ENCODE measurements around the gene FANCC. TPM values are rescaled to one million over a fixed set of nuclear protein-coding genes. Genes with fewer than 3 reads are reported as not detected.

The FANCC gene
- total RNA-seq, 1 donor from 2014 or later = 35.4 TPM

GRCh38 chr9:95087659-95088242, 229.8 kb downstream of the FANCC start:
- DNase-seq (ENCODE audit: low spot score) = no peak

- DNase-seq (ENCODE audit: low spot score) = no peak
Observed at GRCh38 chr9:95086564-95086955, 230.9 kb downstream of the FANCC start.

DNA sequence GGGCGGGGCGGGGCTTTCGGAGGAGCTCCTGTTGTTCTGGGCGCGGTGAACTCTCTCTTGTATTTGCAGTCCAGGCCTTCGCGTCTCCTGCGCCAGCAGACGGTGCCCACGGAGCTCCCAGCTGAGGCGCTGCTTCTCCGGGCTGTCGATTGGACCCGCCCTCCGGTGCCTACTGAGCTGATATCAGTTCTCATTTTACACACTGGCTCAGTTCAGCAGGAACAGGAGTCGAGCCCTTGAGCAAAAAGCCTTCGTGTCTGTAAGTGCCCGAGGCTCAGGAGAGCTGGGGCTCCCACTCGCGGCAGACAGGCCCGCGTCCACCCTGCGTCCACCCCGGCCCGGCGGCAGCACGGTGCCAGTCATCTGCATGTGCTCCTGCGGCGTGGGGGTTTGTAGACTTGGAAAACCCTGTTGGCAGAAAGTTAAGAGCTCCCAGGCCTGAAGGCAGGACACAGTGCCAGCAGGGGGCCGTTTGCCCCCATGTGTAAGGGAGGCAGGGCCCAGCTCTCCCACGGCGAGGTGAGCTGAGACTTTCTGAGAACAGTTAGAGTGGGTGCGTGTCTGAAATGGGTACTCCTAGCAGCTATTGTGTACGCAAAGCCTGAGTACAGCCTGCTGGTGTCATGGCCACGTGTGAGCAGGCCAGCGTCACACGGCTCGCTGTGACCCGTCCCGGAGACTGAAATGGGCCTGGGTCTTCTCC, 231.5 kb downstream of the FANCC start:
- no peak for DNase-seq (ENCODE audit: low spot score)

DNA sequence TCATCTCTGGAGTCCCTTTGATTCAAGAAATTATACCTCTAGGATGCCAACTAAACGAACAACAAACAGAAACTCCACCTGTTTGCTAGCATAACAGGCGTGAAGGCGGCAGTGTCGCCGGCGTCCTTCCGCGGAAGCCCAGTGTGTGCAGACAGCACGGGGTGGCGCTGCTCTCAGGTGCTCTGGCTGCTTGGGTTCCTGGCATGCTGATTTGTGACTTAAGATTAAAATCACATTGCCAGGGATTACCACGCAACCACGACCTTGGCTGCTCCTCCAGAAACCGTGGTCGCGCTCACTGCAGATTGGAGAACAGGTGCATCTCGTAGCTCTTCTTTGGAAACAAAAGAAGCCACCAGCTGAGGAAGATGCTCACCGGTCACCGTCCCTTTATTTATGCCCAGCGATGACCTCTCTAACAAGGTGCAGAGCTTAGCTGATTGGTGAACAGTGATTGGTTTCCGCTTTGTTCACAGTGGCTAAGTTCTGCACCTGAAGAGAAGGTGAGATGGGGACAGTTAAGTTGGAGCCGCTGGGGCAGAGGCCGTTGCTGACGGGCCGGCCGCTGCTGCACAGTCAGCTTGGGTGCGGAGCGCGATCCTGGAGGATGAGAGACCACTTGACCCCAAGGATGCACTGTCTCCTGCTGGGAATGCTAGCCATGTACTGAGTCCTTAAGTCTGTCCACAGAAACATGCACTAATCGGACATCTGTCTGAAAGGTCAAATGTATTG, 232.3 kb downstream of the FANCC start:
- no peak for DNase-seq (ENCODE audit: low spot score)

DNA sequence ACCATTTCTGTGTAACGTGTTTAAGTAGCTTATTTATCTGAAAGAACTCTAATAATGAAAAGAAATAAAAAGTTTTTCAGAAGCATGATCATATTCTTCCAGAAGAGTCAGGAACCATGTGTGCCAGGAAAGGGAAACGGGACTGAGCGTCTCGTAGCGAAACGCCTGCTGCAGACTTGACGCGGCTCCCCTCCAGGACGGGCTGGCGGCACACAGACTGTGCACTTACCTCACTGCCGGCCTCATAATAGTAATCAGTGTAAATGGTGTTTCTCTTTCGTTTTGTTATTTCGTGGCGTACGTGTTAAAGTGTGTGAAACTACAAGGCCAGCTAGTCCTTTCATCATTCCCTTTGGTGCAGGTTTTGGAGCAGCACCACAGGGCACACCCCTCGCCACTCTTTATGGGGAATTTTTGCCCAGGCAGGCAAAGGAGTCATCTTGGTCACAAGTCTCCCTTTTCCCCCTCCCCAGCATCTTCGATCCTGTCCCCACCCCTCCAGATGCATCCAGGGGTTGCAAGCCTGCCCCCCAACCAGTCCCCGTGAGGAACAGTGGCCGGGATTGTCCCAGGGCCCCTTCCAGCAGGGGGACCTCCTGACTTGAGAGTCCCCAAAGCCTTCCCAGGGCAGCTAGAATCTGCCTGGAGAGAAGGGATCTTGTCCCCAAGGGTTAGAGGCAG, 233.1 kb downstream of the FANCC start:
- no peak for DNase-seq (ENCODE audit: low spot score)

DNA sequence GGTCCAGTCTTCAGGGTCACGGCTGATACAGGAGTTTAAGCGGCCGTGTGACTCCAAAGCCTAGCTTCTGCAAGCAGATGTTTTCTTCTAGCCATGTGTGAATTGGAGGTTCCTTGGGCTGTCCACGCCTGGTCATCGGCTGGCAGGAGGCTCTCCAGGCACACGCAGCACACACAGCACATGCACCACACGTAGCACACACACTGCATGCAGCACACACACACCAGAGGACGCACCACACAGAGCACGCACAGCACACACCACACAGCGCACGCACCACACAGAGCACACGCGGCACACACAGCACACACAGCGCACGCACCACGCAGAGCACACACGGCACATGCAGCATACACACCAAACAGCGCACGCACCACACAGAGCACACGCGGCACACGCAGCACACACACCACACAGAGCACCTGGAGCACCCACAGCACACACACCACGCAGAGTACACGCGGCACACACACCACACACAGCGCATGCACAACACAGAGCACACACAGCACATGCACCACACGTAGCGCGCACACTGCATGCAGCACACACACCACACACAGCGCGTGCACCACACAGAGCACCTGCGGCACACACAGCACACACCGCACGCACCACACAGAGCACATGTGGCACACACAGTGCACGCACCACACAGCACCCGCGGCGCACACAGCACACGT, 234.3 kb downstream of the FANCC start:
- no peak for DNase-seq (ENCODE audit: low spot score)

DNA sequence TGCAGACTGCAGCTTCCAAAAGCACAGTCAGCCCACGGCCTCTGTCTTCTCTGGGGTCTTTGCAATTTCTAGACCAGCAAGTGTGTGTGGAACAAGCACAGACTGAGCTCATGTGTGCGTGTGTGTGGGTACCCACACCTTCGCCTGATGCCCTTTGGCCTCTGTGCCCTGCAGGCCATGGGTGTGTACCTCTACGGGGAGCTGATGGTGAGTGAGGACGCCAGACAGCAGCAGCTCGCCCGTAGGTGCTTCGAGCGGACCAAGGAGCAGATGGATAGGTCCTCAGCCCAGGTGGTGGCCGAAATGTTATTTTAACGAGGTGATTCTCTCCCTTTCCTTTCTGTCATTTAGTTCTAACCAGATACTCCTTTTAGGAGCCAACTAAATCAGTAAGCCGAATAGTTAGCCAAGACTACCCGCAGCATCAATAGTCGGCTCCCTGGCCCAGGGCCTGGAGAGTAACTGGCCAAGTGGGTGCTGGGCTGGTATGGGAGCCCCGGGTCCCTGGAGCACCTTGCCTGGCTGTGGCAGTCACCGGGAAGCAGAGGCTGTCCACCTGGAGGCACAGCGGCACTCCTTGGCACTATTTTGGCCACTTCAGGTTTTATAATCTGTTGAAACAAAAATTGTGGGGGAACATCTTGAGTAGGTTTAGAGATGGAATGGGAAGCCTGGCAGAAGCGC, 235.0 kb downstream of the FANCC start:
- no peak for DNase-seq (ENCODE audit: low spot score)

- no peak for DNase-seq (ENCODE audit: low spot score)
Observed at GRCh38 chr9:95081998-95082397, 235.5 kb downstream of the FANCC start.

DNA sequence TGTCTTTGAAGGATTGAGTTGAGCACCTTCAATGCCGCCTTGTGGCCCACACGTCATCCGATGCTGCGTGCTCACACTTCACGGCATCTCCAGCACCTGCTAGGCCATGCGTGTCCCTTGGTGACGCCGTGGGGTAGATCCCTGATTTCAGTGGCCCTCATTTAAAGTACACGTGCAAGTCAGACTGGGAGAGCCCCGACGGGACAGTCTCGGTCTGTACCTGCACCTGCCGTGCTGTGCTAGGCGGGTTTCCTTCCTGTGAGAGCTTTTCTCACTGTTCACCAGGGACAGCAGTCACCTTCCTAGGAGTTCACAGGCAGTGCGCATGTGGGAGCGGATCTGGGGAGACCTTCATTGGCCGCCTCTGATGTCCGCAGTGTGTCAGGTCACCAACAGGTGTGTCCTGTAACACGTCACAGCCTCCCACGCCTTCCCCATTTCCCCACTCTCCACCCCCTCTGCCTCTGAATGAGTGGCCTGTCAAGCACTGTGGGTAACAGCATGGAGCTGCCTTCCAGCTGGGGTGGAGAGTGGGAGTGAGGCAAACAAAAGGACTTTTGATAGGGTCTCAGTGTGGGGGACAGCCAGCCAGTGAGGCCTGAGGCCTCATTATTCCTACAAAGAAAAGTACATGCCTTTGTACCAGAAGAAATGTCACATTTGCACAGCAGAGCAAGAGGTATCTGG, 236.4 kb downstream of the FANCC start:
- DNase-seq (ENCODE audit: low spot score) = no peak

DNA sequence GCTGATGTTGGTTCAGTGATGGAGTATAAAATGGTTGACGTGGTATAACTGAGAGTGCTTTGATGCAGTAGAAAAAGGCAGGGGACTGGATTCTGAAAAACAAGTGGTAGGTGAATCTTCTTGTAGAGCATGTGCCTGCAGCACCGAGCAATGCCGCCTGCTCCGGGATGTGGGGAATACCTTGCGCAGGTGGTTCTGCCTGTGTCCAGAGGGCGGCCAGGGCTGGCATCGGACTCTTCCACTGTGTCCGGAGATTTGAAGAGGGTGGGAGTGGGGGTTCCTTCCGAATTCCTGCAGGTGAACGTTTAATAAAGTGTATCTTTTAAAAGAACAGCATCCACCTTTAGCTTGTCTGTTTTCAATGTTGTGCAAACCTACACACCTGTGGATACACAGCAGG, 238.0 kb downstream of the FANCC start:
- DNase-seq (ENCODE audit: low spot score) = no peak

DNA sequence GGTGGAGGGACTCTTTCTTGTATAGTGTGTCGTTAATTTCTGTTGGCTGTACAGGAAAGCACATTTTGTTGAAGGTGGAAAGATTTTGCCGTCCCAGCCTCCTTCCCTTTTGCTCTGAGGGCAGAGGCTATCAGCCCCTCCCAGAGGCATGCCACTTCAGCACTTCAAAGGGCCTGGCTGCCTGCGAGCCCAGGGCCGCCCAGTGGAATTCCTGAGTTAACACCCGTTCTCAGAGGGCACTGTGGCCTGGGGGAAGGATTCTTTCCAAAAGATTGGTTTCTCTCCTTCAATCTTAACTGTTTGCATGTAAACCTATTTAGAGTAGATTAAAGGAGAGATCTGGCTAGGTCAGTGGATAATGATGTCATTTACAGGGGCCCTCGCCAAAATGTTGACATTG, 238.6 kb downstream of the FANCC start:
- no peak for DNase-seq (ENCODE audit: low spot score)

GRCh38 chr9:95078511-95078910, 239.0 kb downstream of the FANCC start:
- DNase-seq (ENCODE audit: low spot score) = no peak

DNA sequence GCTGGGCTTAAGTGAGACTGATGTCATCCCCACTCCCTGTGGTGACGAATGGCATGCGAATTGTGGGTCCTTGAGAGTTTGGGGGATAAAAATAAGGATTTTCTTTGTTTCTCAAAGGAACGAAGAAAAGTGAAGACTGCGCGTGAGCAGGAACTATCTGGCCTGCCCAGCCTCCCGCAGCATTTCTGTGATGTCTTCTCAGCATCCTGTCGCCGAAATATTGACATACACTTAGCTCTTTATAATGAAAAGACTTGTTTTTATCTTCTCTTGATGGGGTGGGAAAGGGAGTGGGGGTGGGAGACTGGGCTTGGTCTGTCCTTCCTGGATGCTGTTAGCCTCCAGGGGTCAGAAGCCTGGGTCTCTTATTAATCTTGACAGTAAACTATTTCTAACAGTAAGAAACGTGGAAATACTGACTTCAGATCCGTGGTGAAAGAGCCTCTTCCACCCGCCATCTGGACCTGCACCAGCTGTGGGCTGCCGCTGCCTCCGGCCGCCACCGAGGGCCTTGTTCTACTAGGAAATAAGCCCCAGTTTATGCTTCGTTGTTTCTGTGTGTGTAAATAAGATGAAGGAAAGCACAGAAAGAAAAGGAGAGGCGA, 239.6 kb downstream of the FANCC start:
- DNase-seq (ENCODE audit: low spot score) = no peak

DNA sequence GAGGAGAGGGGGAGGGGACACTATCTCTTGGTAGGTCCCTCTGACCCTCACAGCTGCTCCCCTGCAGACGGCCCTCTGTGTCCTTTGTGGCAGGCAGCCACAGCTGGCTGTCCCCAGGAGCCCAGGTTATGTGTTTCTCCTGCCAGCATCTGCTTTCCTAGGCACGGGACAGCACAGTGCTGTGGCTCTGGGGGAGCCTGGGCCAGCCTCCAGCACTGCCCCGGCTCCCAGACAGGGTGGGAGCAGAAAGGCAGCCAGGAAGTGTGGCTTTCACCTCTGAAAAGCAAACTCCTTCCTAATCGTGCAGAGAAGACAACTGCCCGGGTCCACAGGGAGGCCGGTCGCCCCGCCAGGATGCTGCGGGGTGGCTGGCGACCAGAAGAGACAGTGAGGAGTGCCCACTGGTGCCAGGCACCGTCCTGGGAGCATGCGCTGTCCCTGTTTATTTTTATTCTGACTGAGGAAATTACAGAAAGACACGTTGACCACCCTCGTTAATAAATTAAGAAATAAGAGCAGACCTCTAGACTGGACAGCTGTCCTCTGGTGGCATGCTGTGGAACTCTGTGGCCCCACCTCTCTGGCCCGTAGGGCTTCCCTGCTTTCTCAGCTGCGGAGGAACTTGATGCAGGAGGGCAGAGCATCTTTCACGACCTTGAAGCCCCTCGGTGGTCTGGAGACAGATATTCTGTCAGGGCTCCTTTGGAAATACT, 240.3 kb downstream of the FANCC start:
- DNase-seq (ENCODE audit: low spot score) = no peak

GRCh38 chr9:95076696-95077052, 240.8 kb downstream of the FANCC start:
- no peak for DNase-seq (ENCODE audit: low spot score)

DNA sequence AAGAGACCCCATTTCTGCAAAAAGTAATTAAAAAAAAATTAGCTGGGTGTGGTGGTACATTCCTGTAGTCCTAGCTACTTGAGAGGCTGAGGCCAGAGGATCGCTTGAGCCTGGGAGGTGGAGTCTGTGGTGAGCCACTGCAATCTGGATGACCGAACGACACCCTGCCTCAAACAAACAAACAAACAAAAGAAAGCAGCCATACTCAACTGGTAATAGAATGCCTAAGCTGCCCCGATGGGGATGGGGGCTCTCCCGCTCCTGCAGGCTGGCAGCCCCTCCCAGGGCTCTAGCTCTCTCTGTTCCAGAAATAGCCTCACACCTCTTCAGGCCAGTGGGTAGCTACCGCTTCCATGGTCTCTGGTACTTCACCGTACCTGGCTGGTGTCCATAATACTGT, 241.8 kb downstream of the FANCC start:
- DNase-seq (ENCODE audit: low spot score) = no peak

DNA sequence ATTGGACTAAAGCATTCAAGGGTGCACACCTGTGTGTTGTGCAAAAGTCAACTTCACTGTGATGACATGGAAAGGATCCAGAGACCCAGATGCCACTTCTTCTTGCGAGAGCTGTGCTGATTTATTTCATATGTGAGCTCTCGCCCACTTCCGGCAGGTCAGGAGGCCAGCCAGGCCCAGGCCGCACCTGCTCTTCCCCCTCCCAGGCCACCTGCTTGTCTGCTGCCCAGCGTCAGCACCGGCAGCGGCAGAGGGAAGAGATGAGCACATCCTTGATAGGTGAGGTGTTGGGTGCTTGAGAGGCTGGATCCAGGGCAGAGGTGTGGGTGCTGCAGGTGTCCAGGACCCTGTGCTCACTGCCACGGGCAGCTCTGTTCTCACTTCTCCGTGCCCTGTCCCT, 242.9 kb downstream of the FANCC start:
- no peak for DNase-seq (ENCODE audit: low spot score)

DNA sequence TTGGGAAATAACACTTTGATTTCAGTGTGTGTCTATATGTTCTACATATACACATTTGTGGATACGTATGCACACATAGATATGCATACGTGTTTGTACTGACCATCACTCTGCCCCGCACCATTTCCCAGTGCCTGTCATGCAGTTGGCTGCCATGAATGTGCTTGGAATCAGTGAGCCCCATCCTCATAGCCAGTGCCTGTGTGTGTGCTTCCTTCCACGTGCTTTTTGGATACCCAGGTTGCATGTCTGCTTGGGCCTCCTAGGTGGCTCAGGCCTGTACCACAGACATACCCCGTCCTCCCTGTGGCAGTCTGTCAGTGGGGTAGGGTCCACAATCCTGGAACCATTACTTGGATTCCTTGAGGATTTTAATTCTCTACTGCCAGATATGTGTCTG, 243.6 kb downstream of the FANCC start:
- no peak for DNase-seq (ENCODE audit: low spot score)

DNA sequence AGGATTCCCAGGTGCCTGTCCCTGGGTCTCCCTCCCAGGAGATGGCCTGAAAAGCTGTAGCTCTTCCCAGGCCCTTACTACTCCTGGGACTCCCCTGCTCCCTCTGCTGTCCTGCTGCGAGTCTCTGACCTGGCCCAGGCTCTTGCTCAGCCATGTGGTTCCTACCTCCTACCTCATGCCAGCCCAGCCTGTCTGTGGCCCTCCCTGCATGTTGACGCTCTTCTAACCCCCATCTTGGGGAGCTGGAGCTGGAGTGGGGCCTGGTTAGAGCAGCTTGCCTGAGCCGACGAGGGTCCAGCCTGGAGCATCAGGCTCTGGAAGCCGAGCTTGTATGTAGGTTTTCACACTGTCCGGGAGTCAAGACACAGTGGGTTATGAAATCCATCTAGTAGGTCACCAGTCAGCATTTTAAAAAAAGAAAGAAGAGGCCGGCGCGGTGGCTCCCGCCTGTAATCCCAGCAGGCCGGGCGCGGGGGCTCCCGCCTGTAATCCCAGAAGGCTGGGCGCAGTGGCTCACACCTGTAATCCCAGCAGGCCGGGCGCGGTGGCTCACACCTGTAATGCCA, 244.4 kb downstream of the FANCC start:
- DNase-seq (ENCODE audit: low spot score) = no peak
